Germinal center (tissue), 1 donor: Measurements from ENCODE around the gene CPNE2.

Experiments used
- DNase-seq: peaks from one replicate; pipeline ENCODE4 v3.0.0; 2012; ENCODE audit warnings: mixed read lengths, low spot score

Gene CPNE2

GRCh38 chr16:57123974-57124674 lies 31.7 kb downstream of the CPNE2 start:
- no peak for DNase-seq

DNA sequence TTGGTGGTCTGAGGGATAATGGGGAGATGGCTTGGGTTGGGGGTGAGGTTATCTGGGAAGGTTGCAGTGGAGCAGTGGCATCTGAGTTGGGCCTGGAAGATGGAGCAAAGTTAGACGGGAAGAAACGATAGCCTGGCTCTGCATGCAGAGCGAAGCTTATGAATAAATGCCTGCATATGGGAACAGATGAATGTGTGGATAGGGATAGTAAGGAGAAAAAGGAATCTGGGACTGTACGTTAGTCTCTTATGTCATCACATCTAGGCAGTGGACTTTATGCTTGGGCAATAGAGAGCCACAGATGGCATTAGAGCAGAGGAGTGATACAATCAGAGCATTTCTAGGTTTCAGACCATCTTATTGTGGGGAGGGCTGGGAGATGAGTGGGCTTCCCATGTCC lies 33.0 kb downstream of the CPNE2 start:
- DNase-seq, result no peak

- no peak for DNase-seq
Observed at GRCh38 chr16:57125969-57126368, 33.6 kb downstream of the CPNE2 start.

DNA sequence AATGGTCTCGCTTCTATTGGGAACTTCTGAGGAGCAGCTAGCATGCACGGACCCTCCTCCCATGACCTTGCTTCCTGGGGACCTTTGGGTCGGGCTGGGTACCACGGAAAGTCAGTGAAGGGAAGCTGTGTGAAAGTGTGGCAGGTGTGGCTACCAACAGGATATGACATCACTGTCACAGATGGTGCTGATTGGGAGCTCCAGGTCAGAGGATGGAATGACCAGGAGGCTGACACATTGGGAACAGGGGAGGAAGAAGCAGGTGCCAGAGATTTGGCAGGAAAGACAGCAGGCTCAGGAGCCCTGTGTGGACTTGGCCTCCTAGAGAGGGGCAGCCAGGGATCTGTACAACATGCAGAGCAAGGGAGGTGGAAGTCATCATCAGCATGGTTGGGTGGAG lies 34.0 kb downstream of the CPNE2 start:
- DNase-seq, result no peak

DNA sequence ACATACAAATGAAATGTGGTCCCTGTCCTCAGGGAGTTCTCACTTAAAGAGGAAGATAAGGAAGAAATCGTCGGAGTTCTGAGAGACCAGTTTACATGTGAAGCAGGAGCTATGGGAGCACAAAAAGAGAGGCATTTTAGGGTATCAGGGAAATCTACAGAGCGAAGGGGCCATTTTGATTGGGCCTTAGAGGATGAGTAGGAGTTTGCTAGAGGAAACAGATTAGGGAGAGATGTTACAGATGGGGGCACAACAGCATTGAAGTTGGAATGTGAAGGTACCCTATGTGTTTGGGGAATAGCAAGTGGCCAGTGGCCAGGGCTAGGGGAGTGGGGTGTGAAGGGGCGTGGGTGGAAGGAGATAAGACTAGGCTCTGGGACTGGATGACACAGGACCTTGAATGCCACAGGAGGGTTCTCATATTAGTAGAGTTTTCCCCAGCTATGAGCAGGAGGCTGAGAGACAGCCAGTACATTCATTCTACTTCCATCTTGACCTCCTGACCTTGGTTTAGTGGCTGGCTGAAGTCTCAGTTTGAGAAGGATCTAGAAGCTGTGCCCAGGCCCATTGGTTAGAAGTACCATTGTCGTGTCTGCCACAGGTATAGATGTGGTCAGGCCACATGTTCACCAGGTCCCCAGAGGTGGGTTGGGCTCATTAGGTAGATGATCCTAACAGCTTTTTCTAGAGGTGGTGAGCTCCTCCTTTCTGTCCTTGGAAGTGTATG lies 34.8 kb downstream of the CPNE2 start:
- DNase-seq, result no peak

DNA sequence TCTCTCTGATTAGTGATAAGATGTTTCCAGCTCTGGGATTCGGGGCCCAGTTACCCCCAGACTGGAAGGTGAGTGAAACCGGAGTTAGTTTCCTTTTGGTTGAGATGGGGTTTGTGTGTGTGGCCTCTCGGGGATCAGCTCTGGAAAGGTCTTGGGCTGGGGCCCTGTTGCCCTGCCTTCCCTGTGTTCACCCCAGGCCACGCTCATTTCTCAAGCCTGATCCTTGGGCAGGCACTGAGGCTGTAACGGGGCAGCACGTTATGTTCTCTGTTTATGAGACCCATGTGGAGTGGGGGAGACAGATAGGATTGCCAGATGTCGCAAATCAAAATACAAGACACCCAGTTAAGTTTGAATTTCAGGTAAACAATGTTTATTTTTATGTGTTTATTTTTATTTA lies 35.5 kb downstream of the CPNE2 start:
- no peak for DNase-seq

GRCh38 chr16:57128771-57129389 lies 36.5 kb downstream of the CPNE2 start:
- DNase-seq, result no peak

- DNase-seq, result no peak
Observed at GRCh38 chr16:57130950-57131321, 38.6 kb downstream of the CPNE2 start.

GRCh38 chr16:57131351-57131970 lies 39.1 kb downstream of the CPNE2 start:
- DNase-seq, result no peak

- no peak for DNase-seq
Observed at GRCh38 chr16:57132470-57132869, 40.1 kb downstream of the CPNE2 start.

DNA sequence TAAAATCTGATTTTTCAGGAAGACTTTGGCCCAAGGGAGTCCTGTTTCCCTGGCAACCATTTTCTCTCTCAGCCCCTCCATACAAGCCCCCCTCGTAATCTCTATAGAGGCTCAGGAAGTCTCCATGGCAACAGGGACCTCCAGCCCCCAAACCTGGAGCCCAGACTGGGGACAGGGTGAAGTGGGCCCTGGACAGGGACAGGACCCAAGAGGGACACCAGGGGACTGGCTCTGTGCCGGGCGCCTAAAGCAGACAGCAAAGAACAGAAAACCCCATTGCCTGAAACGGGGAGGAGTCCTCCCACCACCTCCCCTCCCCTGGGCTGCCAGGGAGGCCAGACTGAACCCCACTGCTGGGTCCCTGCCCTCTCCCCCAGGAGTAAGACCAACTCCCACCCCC lies 40.6 kb downstream of the CPNE2 start:
- no peak for DNase-seq

DNA sequence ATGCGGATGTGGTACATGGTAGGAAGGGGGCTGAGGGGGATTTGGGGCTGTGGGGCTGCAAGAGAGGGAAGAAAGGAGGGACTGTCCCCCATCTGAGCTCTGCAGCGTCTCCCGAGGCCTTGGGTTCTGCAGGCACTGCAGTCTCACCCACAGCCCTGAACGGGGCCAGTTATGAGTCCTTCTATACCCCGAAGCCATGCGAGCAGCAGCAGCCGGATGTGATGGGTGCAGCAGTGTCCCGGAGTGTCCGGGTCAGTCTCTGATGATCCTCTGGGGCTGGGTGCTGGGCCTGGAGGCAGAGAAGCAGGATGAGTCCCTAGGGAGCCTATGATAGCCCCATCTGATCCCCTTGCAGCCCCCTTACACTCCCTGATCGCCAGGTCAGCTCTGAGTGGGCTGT lies 41.5 kb downstream of the CPNE2 start:
- no peak for DNase-seq

DNA sequence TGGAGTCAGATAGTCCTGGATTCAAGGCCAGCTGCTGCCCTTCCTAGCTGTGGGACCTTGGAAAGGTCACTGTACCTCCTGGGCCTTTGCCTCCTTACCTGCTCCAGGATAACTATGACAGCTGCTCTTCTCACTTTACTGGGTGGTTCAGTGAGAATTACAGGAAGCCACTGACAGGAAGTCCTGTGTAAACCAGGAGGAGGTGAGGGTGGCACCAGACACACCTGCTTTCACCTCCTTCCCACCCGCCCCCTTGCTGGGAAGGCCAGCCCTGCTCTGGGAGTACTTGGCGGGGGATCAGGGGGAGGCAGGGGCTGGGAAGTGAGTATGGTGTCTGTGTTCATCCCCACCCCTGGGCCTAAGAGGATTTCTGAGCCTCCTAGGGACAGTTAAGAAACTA lies 42.6 kb downstream of the CPNE2 start:
- DNase-seq, result no peak

GRCh38 chr16:57137043-57137442 lies 44.7 kb downstream of the CPNE2 start:
- no peak for DNase-seq

- DNase-seq, result no peak
Observed at GRCh38 chr16:57137566-57138273, 45.3 kb downstream of the CPNE2 start.

GRCh38 chr16:57138281-57138935 lies 46.0 kb downstream of the CPNE2 start:
- no peak for DNase-seq

DNA sequence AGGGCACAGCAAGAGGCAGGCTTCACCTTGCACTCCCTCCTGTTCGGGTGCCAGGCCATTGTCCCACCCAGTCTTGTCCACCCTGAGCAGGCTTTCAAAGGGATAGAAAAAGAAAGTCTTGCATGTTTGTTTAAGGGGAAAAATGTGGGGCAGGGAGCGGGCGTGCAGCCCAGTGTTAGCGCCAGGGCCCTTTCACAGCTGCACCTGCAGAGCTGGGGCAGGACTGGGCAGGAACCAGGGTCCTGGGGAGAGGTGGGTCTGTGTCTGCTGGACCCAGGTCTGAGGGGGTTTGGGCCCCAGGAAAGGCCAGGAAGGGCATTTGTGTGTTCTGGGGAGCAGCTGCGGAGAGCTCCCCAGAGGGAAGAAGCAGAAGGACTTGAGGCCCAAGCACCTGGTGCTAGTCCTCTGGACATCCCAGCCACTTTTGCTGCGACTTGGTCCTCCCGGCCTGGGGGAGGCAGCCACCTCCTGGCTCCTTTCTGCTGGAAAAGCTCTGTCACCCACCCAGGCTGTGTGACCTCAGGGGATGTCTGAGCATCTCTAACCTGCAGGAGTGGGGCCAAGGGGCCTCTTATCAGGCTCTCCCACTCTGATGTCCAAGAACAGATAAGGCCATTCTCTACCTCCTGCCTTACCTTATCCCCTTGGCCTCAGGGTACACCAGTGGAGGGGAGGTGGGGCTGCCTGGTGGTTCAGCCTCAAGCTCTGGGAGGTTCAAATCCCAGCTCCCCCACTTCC lies 48.7 kb downstream of the CPNE2 start:
- no peak for DNase-seq

- DNase-seq, result peak; percentile 46
Observed at GRCh38 chr16:57141822-57142631, 49.6 kb downstream of the CPNE2 start.

GRCh38 chr16:57143149-57143921 lies 51.0 kb downstream of the CPNE2 start:
- DNase-seq, result no peak
